T-cell (primary cell): ENCODE data around the gene USP37. TPM values are rescaled to one million over a fixed set of nuclear protein-coding genes. Genes with fewer than 3 reads are reported as not detected.

Source experiments
- ATAC-seq, 4 experiments: fragments of 200-7000 bp in 3 of 4; fragments of 150-1000 bp in 1 of 4; cut with Tn5 transposase; replicated peaks in 1 of 4; 1 replicate in 3 of 4; 2 replicates in 1 of 4; pipeline ENCODE4 v1.10.0; 2021; ENCODE audit warnings: moderate library complexity in 3 of 4, mild to moderate bottlenecking in 2 of 4, moderate number of reproducible peaks in 1 of 4
- CTCF ChIA-PET, 2 donors: fragments of 300-600 bp; sonication (Branson Sonifier 250); formaldehyde crosslinking; loops; one replicate each; lab custom pipeline; 2022; ENCODE audit warnings: antibody characterized with exemption in 2 of 2; lab: Charles Lee
- POLR2A ChIA-PET, 2 donors: fragments of 300-600 bp; sonication (Branson Sonifier 250); formaldehyde crosslinking; loops; one replicate each; lab custom pipeline; 2022; ENCODE audit warnings: antibody characterized with exemption in 2 of 2; lab: Charles Lee
- DNase-seq, 35 experiments: peaks; one replicate each; pipeline versions ENCODE4 v3.0.0 to v3.0.0-alpha.2; 2013 to 2023
- H3K27ac ChIP-seq: one replicate; pipeline ENCODE4 v1.5.1; 2013; ENCODE audit warnings: low read length
- H3K27me3 ChIP-seq, 2 experiments: replicated peaks in 1 of 2; 1 replicate in 1 of 2; 2 replicates in 1 of 2; pipeline versions ENCODE4 v1.6.1 to v1.7.0; 2013; ENCODE audit warnings: low read length in 1 of 2, mixed read lengths in 1 of 2; ENCODE audit not compliant: control insufficient read depth in 2 of 2, insufficient read depth in 2 of 2; ENCODE audit errors: extremely low read depth in 1 of 2
- H3K36me3 ChIP-seq, 2 donors: 1 replicate in 1 of 2; 2 replicates in 1 of 2; pipeline versions ENCODE4 v1.6.1 to v1.7.0; 2013; ENCODE audit warnings: low read length in 1 of 2; ENCODE audit not compliant: control insufficient read depth in 2 of 2, insufficient read depth in 1 of 2; ENCODE audit errors: extremely low read depth in 1 of 2
- H3K4me1 ChIP-seq, 2 experiments: 1 replicate in 1 of 2; 2 replicates in 1 of 2; pipeline versions ENCODE4 v1.6.1 to v1.7.0; 2013; ENCODE audit warnings: low read length in 2 of 2, mixed read lengths in 1 of 2; ENCODE audit not compliant: insufficient read depth in 2 of 2, control insufficient read depth in 1 of 2; ENCODE audit errors: extremely low read depth in 1 of 2
- H3K4me3 ChIP-seq, 2 donors: 1 replicate in 1 of 2; 2 replicates in 1 of 2; pipeline versions ENCODE4 v1.5.1 to v1.7.0; 2013; ENCODE audit warnings: mild to moderate bottlenecking in 2 of 2, low read length in 1 of 2, moderate library complexity in 1 of 2; ENCODE audit not compliant: control insufficient read depth in 1 of 2; ENCODE audit errors: extremely low read depth in 1 of 2
- H3K9me3 ChIP-seq: 2 replicates; pipeline ENCODE4 v1.7.0; 2013
- H3K27ac Mint-ChIP-seq, 2 donors: one replicate each; pipeline ENCODE4 v1.8.0; 2020 to 2021; ENCODE audit warnings: mild to moderate bottlenecking in 2 of 2, mixed read lengths in 2 of 2
- H3K27me3 Mint-ChIP-seq, 2 donors: one replicate each; pipeline ENCODE4 v1.8.0; 2021 to 2022; ENCODE audit warnings: mixed read lengths in 2 of 2
- H3K36me3 Mint-ChIP-seq: one replicate; pipeline ENCODE4 v1.8.0; 2021; ENCODE audit warnings: mixed read lengths
- H3K4me1 Mint-ChIP-seq, 3 donors: one replicate each; pipeline ENCODE4 v1.8.0; 2020 to 2022; ENCODE audit warnings: mixed read lengths in 3 of 3, mild to moderate bottlenecking in 1 of 3
- H3K4me3 Mint-ChIP-seq, 3 donors: one replicate each; pipeline ENCODE4 v1.8.0; 2020 to 2022; ENCODE audit warnings: mild to moderate bottlenecking in 3 of 3, mixed read lengths in 3 of 3, moderate library complexity in 3 of 3
- H3K9me3 Mint-ChIP-seq, 3 donors: one replicate each; pipeline ENCODE4 v1.8.0; 2020 to 2022; ENCODE audit warnings: mixed read lengths in 3 of 3
- WGBS: methylation state at CpG from one replicate; pipeline ENCODE4 v1.1.5; 2013; ENCODE audit warnings: missing lambda C conversion rate; ENCODE audit not compliant: insufficient coverage; 5-methylcytosine and 5-hydroxymethylcytosine counted together
- total RNA-seq, 35 experiments: library from RNA in 6 of 35; stranded (reverse) in 6 of 35; fragments of 120-200 nt in 1 of 35; gene quantifications; one replicate each; pipeline versions ENCODE4 v1.2.1 to v1.2.4 and lab custom pipeline; 2013 to 2026

Gene USP37
- total RNA-seq, 5 donors from 2014 or later (not counting 1 experiment from before 2014, with no cell fraction given): 19.5 to 28.8 (median 22.9) TPM

- CTCF ChIA-PET: no interaction called here
These were observed 16.1 kb upstream of the USP37 start for GRCh38 chr2:218583983-218584850.

GRCh38 chr2:218582076-218582475, 13.9 kb upstream of the USP37 start:
- no peak for ATAC-seq
- no peak overlapping the region for H3K4me3 ChIP-seq
- H3K4me1 ChIP-seq: peaks cover 0 to 6% of the 10 kb centered on the region in 2 experiments
- ChIA-PET POLR2A (interaction anchor here (0.6 kb wide), 2 partner anchors 14 to 312 kb away, joined by 3 read pairs; partner anchors contain the start of genes PNKD (in 1 of the 2) and USP37 (in 1 of the 2)), CTCF (no interaction called here)
- Mint-ChIP-seq H3K27ac (no peak overlapping the region), H3K4me1 (peaks cover 18 to 34% (median 27%) of the 10 kb centered on the region in 3 donors), H3K4me3 (no peak overlapping the region), H3K36me3 (peaks cover 35% of the 10 kb centered on the region), H3K9me3 (no peaks in the 10 kb centered on the region), H3K27me3 (no peaks in the 10 kb centered on the region)
- H3K36me3 ChIP-seq: peaks cover 0 to 73% of the 10 kb centered on the region in 2 donors
- DNase-seq: no peak
- no peaks in the 10 kb centered on the region for H3K9me3 ChIP-seq
- no peak overlapping the region for H3K27ac ChIP-seq
- no peaks in the 10 kb centered on the region for H3K27me3 ChIP-seq
- WGBS: no CpG with 5 or more reads among the region's 7 CpGs

More at GRCh38 chr2:218583983-218584850, 16.1 kb upstream of the USP37 start:
- H3K4me1 ChIP-seq: no peaks in the 10 kb centered on the region
- H3K27me3 ChIP-seq: no peaks in the 10 kb centered on the region
- Mint-ChIP-seq H3K27me3 (no peaks in the 10 kb centered on the region), H3K4me3 (no peak overlapping the region), H3K9me3 (no peaks in the 10 kb centered on the region), H3K27ac (peak overlapping the region in 1 of 2 donors; percentile 1), H3K4me1 (peaks cover 0 to 18% (median 10%) of the 10 kb centered on the region in 3 donors), H3K36me3 (peaks cover 42% of the 10 kb centered on the region)
- DNase-seq (no peak), ATAC-seq (no peak)
- H3K36me3 ChIP-seq: peaks cover 0 to 86% of the 10 kb centered on the region in 2 donors
- no peak overlapping the region for H3K4me3 ChIP-seq
- no peak overlapping the region for H3K27ac ChIP-seq
- POLR2A ChIA-PET: no interaction called here
- no peaks in the 10 kb centered on the region for H3K9me3 ChIP-seq
- no CpG with 5 or more reads among the region's 6 CpGs for WGBS

GRCh38 chr2:218578272-218578877, 10.2 kb upstream of the USP37 start:
- Mint-ChIP-seq H3K27ac (no peak overlapping the region), H3K4me1 (peaks cover 18 to 55% (median 45%) of the 10 kb centered on the region in 3 donors), H3K27me3 (no peaks in the 10 kb centered on the region), H3K9me3 (no peaks in the 10 kb centered on the region), H3K36me3 (peaks cover 16% of the 10 kb centered on the region), H3K4me3 (no peak overlapping the region)
- no peaks in the 10 kb centered on the region for H3K9me3 ChIP-seq
- ChIA-PET POLR2A (no interaction called here), CTCF (no interaction called here)
- no peaks in the 10 kb centered on the region for H3K27me3 ChIP-seq
- H3K36me3 ChIP-seq: peaks cover 0 to 57% of the 10 kb centered on the region in 2 donors
- DNase-seq (no peak), ATAC-seq (no peak)
- WGBS: no CpG with 5 or more reads among the region's 3 CpGs
- H3K27ac ChIP-seq: no peak overlapping the region
- H3K4me1 ChIP-seq: peaks cover 0 to 8% of the 10 kb centered on the region in 2 experiments
- H3K4me3 ChIP-seq: no peak overlapping the region

GRCh38 chr2:218577482-218578220, 9.5 kb upstream of the USP37 start:
- Mint-ChIP-seq H3K27me3 (no peaks in the 10 kb centered on the region), H3K4me3 (no peak overlapping the region), H3K4me1 (peaks cover 20 to 53% (median 51%) of the 10 kb centered on the region in 3 donors), H3K9me3 (no peaks in the 10 kb centered on the region), H3K27ac (no peak overlapping the region), H3K36me3 (peaks cover 10% of the 10 kb centered on the region)
- DNase-seq (no peak), ATAC-seq (no peak)
- H3K27me3 ChIP-seq: no peaks in the 10 kb centered on the region
- 93% methylated on average over 2 of the region's 3 CpGs for WGBS
- H3K4me3 ChIP-seq: no peak overlapping the region
- H3K36me3 ChIP-seq: peaks cover 0 to 51% of the 10 kb centered on the region in 2 donors
- POLR2A ChIA-PET: interaction anchor here in 1 of 2 donors (0.6 kb wide), 1 partner anchor 810 kb away, joined by 3 read pairs; no protein-coding TSS in a partner anchor
- CTCF ChIA-PET: interaction anchor here (0.7 to 0.9 kb wide), 4 partner anchors 174 to 334 kb away, joined by 3 to 9 read pairs (median 3); no protein-coding TSS in a partner anchor
- peaks cover 0 to 8% of the 10 kb centered on the region in 2 experiments for H3K4me1 ChIP-seq
- H3K9me3 ChIP-seq: no peaks in the 10 kb centered on the region
- H3K27ac ChIP-seq: no peak overlapping the region

GRCh38 chr2:218576854-218577253, 8.7 kb upstream of the USP37 start:
- ChIA-PET CTCF (interaction anchor here (0.7 to 0.9 kb wide), 4 partner anchors 173 to 334 kb away, joined by 3 to 9 read pairs (median 3); no protein-coding TSS in a partner anchor), POLR2A (interaction anchor here in 1 of 2 donors (0.6 kb wide), 1 partner anchor 322 kb away, joined by 7 read pairs; no protein-coding TSS in a partner anchor)
- no peak for DNase-seq
- H3K36me3 ChIP-seq: peaks cover 0 to 52% of the 10 kb centered on the region in 2 donors
- H3K27ac ChIP-seq: no peak overlapping the region
- peaks cover 0 to 8% of the 10 kb centered on the region in 2 experiments for H3K4me1 ChIP-seq
- H3K27ac Mint-ChIP-seq: no peak overlapping the region
- peaks cover 28 to 54% (median 52%) of the 10 kb centered on the region in 3 donors for H3K4me1 Mint-ChIP-seq
- H3K36me3 Mint-ChIP-seq: peaks cover 10% of the 10 kb centered on the region
- ATAC-seq: no peak
- WGBS: no CpG with 5 or more reads among the region's 4 CpGs
- H3K27me3 ChIP-seq: no peaks in the 10 kb centered on the region
- no peak overlapping the region for H3K4me3 Mint-ChIP-seq
- H3K9me3 ChIP-seq: no peaks in the 10 kb centered on the region
- H3K27me3 Mint-ChIP-seq: no peaks in the 10 kb centered on the region
- H3K9me3 Mint-ChIP-seq: no peaks in the 10 kb centered on the region
- no peak overlapping the region for H3K4me3 ChIP-seq
